HG03139 (cell line): ENCODE results near the gene AVL9.
"Not testable (repeated sequence)": the region's sequence is repeated elsewhere in the genome, so short reads cannot be mapped to it uniquely, and the experiment has no call there.

Source experiments
- ATAC-seq: cut with Tn5 transposase; IDR thresholded peaks from one replicate; pipeline ENCODE4 v1.9.1; 2021; ENCODE audit not compliant: unreplicated experiment

The AVL9 gene

GRCh38 chr7:32495298-32496051 lies at the start of gene AVL9:
Gene AVL9, plus strand, starts transcription at chr7:32495489. Its CDS starts 221 bp downstream, at chr7:32495710.
- ATAC-seq: peak; percentile 95

GRCh38 chr7:32447218-32447617 lies 48.1 kb upstream of the AVL9 start:
- no peak for ATAC-seq

- ATAC-seq: no peak
Measured at GRCh38 chr7:32453341-32454011, 41.8 kb upstream of the AVL9 start.

- ATAC-seq: no peak
Measured at GRCh38 chr7:32458025-32458424, 37.3 kb upstream of the AVL9 start.

GRCh38 chr7:32459788-32460187 lies 35.5 kb upstream of the AVL9 start:
- ATAC-seq: no peak

GRCh38 chr7:32461484-32461883 lies 33.8 kb upstream of the AVL9 start:
- ATAC-seq: no peak

- ATAC-seq: no peak
Measured at GRCh38 chr7:32462451-32462850, 32.8 kb upstream of the AVL9 start.

GRCh38 chr7:32462977-32463376 lies 32.3 kb upstream of the AVL9 start:
- no peak for ATAC-seq

GRCh38 chr7:32464641-32465416 lies 30.5 kb upstream of the AVL9 start:
- ATAC-seq: not testable (repeated sequence)

- not testable (repeated sequence) for ATAC-seq
Measured at GRCh38 chr7:32470004-32470403, 25.3 kb upstream of the AVL9 start.

- ATAC-seq: no peak
Measured at GRCh38 chr7:32470871-32471270, 24.4 kb upstream of the AVL9 start.

GRCh38 chr7:32472015-32472414 lies 23.3 kb upstream of the AVL9 start:
- ATAC-seq: no peak

GRCh38 chr7:32474008-32474407 lies 21.3 kb upstream of the AVL9 start:
- ATAC-seq: no peak

- ATAC-seq: no peak
Measured at GRCh38 chr7:32476816-32477648, 18.3 kb upstream of the AVL9 start.

- no peak for ATAC-seq
Measured at GRCh38 chr7:32477649-32477980, 17.7 kb upstream of the AVL9 start.

GRCh38 chr7:32479574-32480200 lies 15.6 kb upstream of the AVL9 start:
- ATAC-seq: no peak

GRCh38 chr7:32481176-32481575 lies 14.1 kb upstream of the AVL9 start:
- ATAC-seq: no peak

GRCh38 chr7:32481921-32482320 lies 13.4 kb upstream of the AVL9 start:
- ATAC-seq: no peak

GRCh38 chr7:32489788-32490126 lies 5.5 kb upstream of the AVL9 start:
- no peak for ATAC-seq

- ATAC-seq: peak; percentile 78
Measured at GRCh38 chr7:32490127-32490796, 5.0 kb upstream of the AVL9 start, which contains the start of gene LSM5. Gene LSM5, minus strand, starts transcription at chr7:32490380. Its CDS starts 15 bp downstream, at chr7:32490365.
